GM19397 (cell line): ENCODE measurements around the gene LMO1.

Experiments
- ATAC-seq: cut with Tn5 transposase; IDR thresholded peaks from one replicate; pipeline ENCODE4 v1.9.1; 2021; ENCODE audit warnings: mild to moderate bottlenecking, moderate library complexity; ENCODE audit not compliant: unreplicated experiment

LMO1 gene

GRCh38 chr11:8288824-8289491 lies 25.3 kb upstream of the LMO1 start:
- ATAC-seq, result no peak

- no peak for ATAC-seq
These were observed 24.6 kb upstream of the LMO1 start for GRCh38 chr11:8288166-8288772.

- no peak for ATAC-seq
These were observed 24.0 kb upstream of the LMO1 start for GRCh38 chr11:8287703-8288102.

GRCh38 chr11:8287297-8287696 lies 23.6 kb upstream of the LMO1 start:
- no peak for ATAC-seq

- ATAC-seq, result no peak
These were observed 23.2 kb upstream of the LMO1 start for GRCh38 chr11:8286886-8287285.

GRCh38 chr11:8285796-8286195 lies 22.1 kb upstream of the LMO1 start:
- ATAC-seq, result no peak

- no peak for ATAC-seq
These were observed 21.6 kb upstream of the LMO1 start for GRCh38 chr11:8285228-8285627.

GRCh38 chr11:8283465-8284230 lies 20.0 kb upstream of the LMO1 start:
- ATAC-seq, result no peak

GRCh38 chr11:8283100-8283464 lies 19.4 kb upstream of the LMO1 start:
- no peak for ATAC-seq

GRCh38 chr11:8282631-8283030 lies 19.0 kb upstream of the LMO1 start:
- no peak for ATAC-seq

- ATAC-seq, result no peak
These were observed 17.6 kb upstream of the LMO1 start for GRCh38 chr11:8281266-8281665.

- ATAC-seq, result no peak
These were observed 14.0 kb upstream of the LMO1 start for GRCh38 chr11:8277691-8278090.

- no peak for ATAC-seq
These were observed 12.8 kb upstream of the LMO1 start for GRCh38 chr11:8276528-8276927.

- no peak for ATAC-seq
These were observed 9.6 kb upstream of the LMO1 start for GRCh38 chr11:8273287-8273686.

GRCh38 chr11:8271106-8271886 lies 7.6 kb upstream of the LMO1 start:
- no peak for ATAC-seq

- no peak for ATAC-seq
These were observed 6.0 kb upstream of the LMO1 start for GRCh38 chr11:8269636-8270035.

GRCh38 chr11:8268530-8269400 lies 5.1 kb upstream of the LMO1 start:
- ATAC-seq, result no peak

GRCh38 chr11:8267831-8268529 lies 4.3 kb upstream of the LMO1 start:
- no peak for ATAC-seq

- no peak for ATAC-seq
These were observed 3.6 kb upstream of the LMO1 start for GRCh38 chr11:8267280-8267679.
